ENCODE measurements around the gene CYP2A13. TPM values are rescaled to one million over a fixed set of nuclear protein-coding genes. Genes with fewer than 3 reads are reported as not detected.

Gene CYP2A13
- polyA plus RNA-seq, 1 experiment = not detected

- Histone ChIP-seq H3K4me3 (ENCODE audit: low read depth, low read length) (no peak overlapping the region), H3K27me3 (ENCODE audit: control insufficient read depth, insufficient read depth, low read length) (no peaks in the 10 kb centered on the region), H3K36me3 (ENCODE audit: control insufficient read depth, insufficient read depth, low read length) (no peaks in the 10 kb centered on the region)
- ChIA-PET POLR2A (no interaction called here), CTCF (interaction anchor here (0.6 to 2.2 kb wide), 18 partner anchors 11 to 481 kb away, joined by 3 to 25 read pairs (median 4); no protein-coding TSS in a partner anchor)
- no peak for DNase-seq (ENCODE audit: low read depth)
- peak; percentile 82 for TF ChIP-seq CTCF (IDR thresholded peaks at IDR 0.05; ENCODE audit: insufficient read depth, low read depth, low read length)
These were observed 56.2 kb downstream of the CYP2A13 start for GRCh38 chr19:41144403-41144802.

Other genes starting within 250 kb of the CYP2A13 start
- not detected in 2 replicates for gene CYP2A6, start 238.0 kb upstream of the CYP2A13 start, polyA plus RNA-seq (2011; rRNA removed)
- gene CYP2A7, start 206.2 kb upstream of the CYP2A13 start, polyA plus RNA-seq (2011; rRNA removed) = not detected in 2 replicates
- not detected in 2 replicates for gene CYP2B6, start 97.2 kb upstream of the CYP2A13 start, polyA plus RNA-seq (2011; rRNA removed)
- gene CYP2F1, start 26.0 kb downstream of the CYP2A13 start, polyA plus RNA-seq (2011; rRNA removed) = not detected in 2 replicates
- 0.27 and 0.53 TPM in 2 replicates for gene CYP2S1, start 104.8 kb downstream of the CYP2A13 start, polyA plus RNA-seq (2011; rRNA removed)
- 190 and 260 TPM in 2 replicates for gene AXL, start 130.8 kb downstream of the CYP2A13 start, polyA plus RNA-seq (2011; rRNA removed)
- 35.4 and 37.9 TPM in 2 replicates for gene HNRNPUL1, start 175.9 kb downstream of the CYP2A13 start, polyA plus RNA-seq (2011; rRNA removed)
- 7.2 and 10.3 TPM in 2 replicates for gene CCDC97, start 221.7 kb downstream of the CYP2A13 start, polyA plus RNA-seq (2011; rRNA removed)

Measured in BJ (cell line).